ENCODE measurements around the gene CPNE9.
"Not testable (repeated sequence)": the region's sequence is repeated elsewhere in the genome, so short reads cannot be mapped to it uniquely, and the experiment has no call there.

CPNE9 gene

DNA sequence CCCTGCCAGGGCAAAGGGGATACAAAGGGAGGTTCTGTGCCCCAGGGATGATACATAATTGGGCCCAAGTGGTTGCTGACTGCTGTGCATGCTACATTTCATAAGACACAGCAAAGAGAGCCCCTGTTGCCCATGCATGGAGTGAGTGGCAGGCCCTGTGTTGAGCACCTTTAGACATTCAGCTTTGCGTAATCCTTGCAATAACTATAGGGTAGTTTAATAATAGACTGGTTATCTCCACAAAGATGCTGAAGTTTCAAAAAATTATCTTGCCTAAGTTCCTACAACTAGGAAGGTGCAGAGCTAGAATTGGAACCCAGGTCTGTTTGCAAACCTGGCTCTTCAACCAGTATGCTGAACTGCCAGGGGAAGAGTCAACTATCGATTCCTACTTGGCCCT is 44.4 kb downstream of the CPNE9 start:
- no peak for DNase-seq (ENCODE audit: low read depth)

DNA sequence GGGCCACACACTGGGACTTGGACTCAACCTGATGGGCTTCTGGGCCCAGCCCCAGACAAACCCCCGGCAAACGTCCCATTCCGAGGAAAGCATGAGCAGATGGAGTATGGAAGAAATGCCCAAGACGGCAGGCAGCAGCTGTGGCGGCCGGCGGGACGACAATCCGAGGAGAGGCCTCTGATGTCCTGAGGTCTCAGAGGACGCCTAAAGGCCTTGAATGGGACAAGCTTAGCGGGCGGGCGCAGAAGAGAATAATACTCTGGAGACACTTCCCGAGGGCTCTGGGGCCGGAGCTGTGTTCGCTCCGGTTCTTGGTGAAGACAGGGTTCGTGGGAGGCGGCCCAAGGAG is 45.6 kb downstream of the CPNE9 start:
- DNase-seq (ENCODE audit: low read depth): no peak

GRCh38 chr3:9749645-9750555 is 46.3 kb downstream of the CPNE9 start, which contains the start of gene OGG1:
Gene OGG1, plus strand, starts transcription at chr3:9749952. Its CDS starts 335 bp downstream, at chr3:9750287.
- DNase-seq (ENCODE audit: low read depth): peak; percentile 93

- no peak for DNase-seq (ENCODE audit: low read depth)
Observed at GRCh38 chr3:9750556-9751411, 47.2 kb downstream of the CPNE9 start.

DNA sequence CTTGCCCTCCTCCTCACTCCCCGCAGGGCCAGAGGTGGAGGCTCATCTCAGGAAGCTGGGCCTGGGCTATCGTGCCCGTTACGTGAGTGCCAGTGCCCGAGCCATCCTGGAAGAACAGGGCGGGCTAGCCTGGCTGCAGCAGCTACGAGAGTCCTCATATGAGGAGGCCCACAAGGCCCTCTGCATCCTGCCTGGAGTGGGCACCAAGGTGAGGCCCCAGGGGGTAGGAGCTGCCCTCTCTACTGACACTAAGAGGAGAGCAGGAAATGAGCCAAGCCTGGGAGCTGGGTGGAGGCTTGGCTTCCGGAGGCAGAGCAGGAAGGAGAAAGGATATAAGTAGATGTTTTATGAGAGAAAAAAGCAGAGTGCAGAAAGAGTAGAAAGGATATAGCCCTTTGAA is 51.0 kb downstream of the CPNE9 start:
- no peak for DNase-seq (ENCODE audit: low read depth)

GRCh38 chr3:9757427-9757826 is 53.8 kb downstream of the CPNE9 start:
- no peak for DNase-seq (ENCODE audit: low read depth)

- DNase-seq (ENCODE audit: low read depth): no peak
Observed at GRCh38 chr3:9760779-9761505, 57.3 kb downstream of the CPNE9 start.

GRCh38 chr3:9761919-9762318 is 58.3 kb downstream of the CPNE9 start:
- DNase-seq (ENCODE audit: low read depth): no peak

GRCh38 chr3:9762871-9763270 is 59.2 kb downstream of the CPNE9 start:
- no peak for DNase-seq (ENCODE audit: low read depth)

DNA sequence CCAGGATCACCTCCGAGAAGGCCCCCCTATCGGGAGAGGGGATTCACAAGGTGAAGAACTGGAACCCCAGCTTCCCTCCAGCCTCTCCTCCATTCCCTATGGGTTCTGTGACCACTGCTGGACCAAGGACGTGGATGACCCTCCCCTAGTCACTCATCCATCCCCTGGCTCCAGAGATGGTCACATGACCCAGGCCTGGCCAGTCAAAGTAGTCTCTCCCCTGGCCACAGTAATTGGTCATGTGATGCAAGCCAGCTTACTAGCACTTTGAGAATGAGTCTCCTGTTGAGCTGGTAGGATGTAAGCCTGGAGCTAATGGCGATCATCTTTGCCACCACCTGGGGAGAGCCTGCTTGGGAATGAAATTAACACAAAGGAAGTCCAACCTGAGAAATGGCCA is 62.2 kb downstream of the CPNE9 start:
- DNase-seq (ENCODE audit: low read depth): no peak

- DNase-seq (ENCODE audit: low read depth): no peak
Observed at GRCh38 chr3:9767418-9767817, 63.8 kb downstream of the CPNE9 start.

DNA sequence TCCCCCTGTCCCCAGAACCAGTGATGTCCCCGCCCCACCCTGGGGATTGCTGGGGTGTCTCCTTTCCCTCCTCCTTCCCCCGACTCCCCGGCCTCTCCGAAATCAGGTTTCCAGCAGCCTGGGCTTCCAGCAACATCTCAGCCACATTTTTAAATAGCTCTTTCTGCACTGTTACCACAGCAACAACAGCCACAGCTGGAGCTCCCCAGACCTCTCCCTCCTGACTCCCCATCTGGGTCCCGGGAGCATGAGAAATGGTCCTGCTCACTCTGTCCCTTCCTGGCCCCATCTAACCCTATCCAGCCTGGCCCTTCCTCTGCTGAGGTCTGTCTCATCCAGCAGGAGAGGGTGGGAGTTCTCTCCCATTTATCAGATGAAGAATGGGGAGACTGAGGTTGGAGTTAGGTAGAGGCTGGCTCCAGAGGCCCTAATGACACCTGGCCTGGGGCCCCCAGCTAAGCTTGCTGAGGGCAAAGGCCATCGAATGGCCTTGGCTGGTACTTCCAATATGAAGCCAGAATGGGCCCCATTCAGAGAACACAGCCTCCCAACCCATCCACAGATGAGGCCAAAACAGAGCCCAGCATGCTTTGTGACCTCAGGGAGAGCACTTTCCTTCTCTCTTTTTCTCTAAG is 64.6 kb downstream of the CPNE9 start:
- DNase-seq (ENCODE audit: low read depth): no peak

- DNase-seq (ENCODE audit: low read depth): no peak
Observed at GRCh38 chr3:9769012-9769411, 65.4 kb downstream of the CPNE9 start.

GRCh38 chr3:9769426-9770275 is 66.0 kb downstream of the CPNE9 start, which contains the start of gene CAMK1:
Gene CAMK1, minus strand, starts transcription at chr3:9769947. Its CDS starts 2,198 bp downstream, at chr3:9767749.
- peak; percentile 71 for DNase-seq (ENCODE audit: low read depth)

- DNase-seq (ENCODE audit: low read depth): no peak
Observed at GRCh38 chr3:9770276-9770812, 66.7 kb downstream of the CPNE9 start.

DNA sequence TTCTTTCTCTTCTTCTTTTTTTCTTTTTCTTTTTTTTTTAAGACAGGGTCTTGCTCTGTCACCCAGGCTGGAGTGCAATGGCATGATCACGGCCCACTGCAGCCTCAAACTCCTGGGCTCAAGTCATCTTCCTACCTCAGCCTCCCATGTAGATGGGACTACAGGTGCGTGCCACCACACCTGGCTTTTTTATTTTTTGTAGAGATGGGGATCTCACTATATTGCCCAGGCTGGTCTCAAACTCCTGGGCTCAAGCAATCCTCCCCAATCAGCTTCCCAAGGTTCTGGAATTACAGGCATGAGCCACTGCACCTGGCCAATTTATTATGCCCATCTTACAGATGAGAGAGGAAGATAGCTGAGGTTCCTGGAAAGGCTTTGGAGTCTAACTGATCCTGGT is 67.4 kb downstream of the CPNE9 start:
- DNase-seq (ENCODE audit: low read depth): not testable (repeated sequence)

DNA sequence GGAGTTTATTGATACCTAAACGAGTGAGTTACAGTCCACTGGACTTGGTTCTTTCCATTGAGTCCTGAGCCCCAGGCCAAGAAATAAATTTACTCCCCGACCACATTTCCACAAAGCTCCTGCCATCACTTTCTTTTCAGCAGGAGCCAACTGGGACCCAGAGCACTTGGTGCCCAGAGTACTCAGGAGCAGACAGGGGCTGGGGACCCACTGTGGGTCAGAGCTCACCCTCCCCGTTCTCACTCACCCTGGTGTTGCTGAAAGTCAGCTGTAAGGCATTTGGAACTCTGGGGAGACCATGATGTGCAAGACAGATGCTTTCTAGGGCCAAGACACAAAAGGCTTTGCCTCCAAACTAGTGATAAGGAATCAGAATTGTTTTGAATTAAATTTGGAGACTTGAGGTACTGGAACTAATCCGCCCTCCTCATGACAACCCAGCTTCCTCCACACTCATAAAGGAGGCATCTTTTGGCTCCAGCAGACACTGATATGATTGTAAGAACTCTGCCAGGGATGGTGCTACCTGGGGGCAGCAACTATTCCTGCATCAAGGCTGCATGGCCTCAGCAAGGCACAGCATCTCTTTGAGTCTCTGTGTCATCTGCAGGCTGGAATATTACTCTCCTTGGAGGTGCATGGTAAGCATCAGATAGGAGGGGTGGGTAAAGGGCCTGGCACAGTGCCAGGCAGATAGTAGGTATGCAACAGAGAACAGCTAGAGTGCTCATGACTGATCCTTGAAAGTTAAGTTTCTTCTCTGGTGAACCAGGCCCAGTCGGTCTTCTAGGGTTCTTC is 73.5 kb downstream of the CPNE9 start:
- no peak for DNase-seq (ENCODE audit: low read depth)

GRCh38 chr3:9777694-9778021 is 74.0 kb downstream of the CPNE9 start:
- no peak for DNase-seq (ENCODE audit: low read depth)

DNA sequence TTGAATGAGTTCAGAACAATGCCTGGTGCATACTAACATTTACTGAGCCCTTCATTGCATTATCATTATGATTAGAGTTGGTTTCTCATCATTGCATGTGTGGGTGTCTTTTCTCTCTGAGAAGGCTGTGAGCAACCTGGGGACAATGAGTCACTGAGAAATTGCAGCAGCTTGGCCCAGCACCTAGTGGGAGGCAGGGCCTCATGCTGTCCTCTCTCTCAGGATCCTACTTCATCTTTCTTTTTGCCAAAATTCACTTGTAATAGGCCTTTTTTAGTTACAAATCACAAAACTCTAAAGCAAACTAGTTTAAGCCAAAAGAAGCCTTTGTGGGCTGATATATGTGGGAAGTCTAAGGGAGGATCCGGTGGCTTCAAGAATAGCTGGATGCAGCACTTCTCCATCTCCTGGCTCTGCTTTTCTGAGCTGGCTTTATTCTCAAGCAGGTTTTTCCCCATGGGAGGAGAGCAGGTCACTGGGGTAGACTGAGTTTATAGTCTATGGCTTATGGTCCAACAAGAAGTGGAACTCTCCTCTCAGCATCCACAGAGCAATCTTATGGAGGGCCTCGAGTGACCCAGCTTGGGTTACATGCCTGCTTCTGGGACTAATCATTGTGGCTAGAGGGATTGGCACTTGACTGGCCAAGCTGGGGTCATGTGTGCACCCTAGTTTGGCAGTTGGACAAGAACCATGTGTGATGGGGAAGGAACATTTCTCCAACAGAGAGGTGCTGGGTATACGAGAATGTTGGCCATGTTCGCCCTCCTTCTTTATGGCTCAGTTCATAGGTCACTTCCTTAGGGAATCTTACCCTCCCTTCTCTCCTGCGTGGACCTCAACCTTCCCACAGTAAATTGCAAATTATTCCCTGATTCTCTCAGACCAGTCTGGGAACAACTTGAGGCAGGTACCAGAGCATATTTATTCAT is 74.8 kb downstream of the CPNE9 start:
- DNase-seq (ENCODE audit: low read depth): peak; percentile 59

Measured in activated T-cell treated with anti-CD3 and anti-CD28 coated beads for 48 hours (primary cell).